Measurements from ENCODE around the gene IL34. TPM values are rescaled to one million over a fixed set of nuclear protein-coding genes. Genes with fewer than 3 reads are reported as not detected.

IL34 gene
- total RNA-seq, 1 donor from 2014 or later = 0.47 TPM

GRCh38 chr16:70674221-70675014 is 28.1 kb downstream of the IL34 start:
- no peak overlapping the region for H3K27ac Mint-ChIP-seq (ENCODE audit: unreplicated experiment)
- H3K4me3 Mint-ChIP-seq = no peak overlapping the region
- no peak for TF ChIP-seq CTCF (conservative IDR thresholded peaks at IDR 0.05)
- no peak for DNase-seq (ENCODE audit: low read depth, low spot score)
- no peaks in the 10 kb centered on the region for H3K27me3 Mint-ChIP-seq (ENCODE audit: low read depth)
- H3K36me3 Mint-ChIP-seq (ENCODE audit: low read depth) = peaks cover 18% of the 10 kb centered on the region
- H3K9me3 Mint-ChIP-seq = peaks cover 5% of the 10 kb centered on the region
- H3K4me1 Mint-ChIP-seq = no peaks in the 10 kb centered on the region

GRCh38 chr16:70675851-70676513 is 29.6 kb downstream of the IL34 start:
- H3K4me3 Mint-ChIP-seq = no peak overlapping the region
- peaks cover 6% of the 10 kb centered on the region for H3K36me3 Mint-ChIP-seq (ENCODE audit: low read depth)
- no peaks in the 10 kb centered on the region for H3K27me3 Mint-ChIP-seq (ENCODE audit: low read depth)
- H3K4me1 Mint-ChIP-seq = peaks cover 2% of the 10 kb centered on the region
- TF ChIP-seq CTCF (conservative IDR thresholded peaks at IDR 0.05) = no peak
- no peak overlapping the region for H3K27ac Mint-ChIP-seq (ENCODE audit: unreplicated experiment)
- no peaks in the 10 kb centered on the region for H3K9me3 Mint-ChIP-seq
- no peak for DNase-seq (ENCODE audit: low read depth, low spot score)

- no peak overlapping the region for H3K27ac Mint-ChIP-seq (ENCODE audit: unreplicated experiment)
- no peaks in the 10 kb centered on the region for H3K9me3 Mint-ChIP-seq
- H3K36me3 Mint-ChIP-seq (ENCODE audit: low read depth) = peaks cover 3% of the 10 kb centered on the region
- H3K4me3 Mint-ChIP-seq = no peak overlapping the region
- DNase-seq (ENCODE audit: low read depth, low spot score) = no peak
- no peaks in the 10 kb centered on the region for H3K27me3 Mint-ChIP-seq (ENCODE audit: low read depth)
- H3K4me1 Mint-ChIP-seq = peaks cover 4% of the 10 kb centered on the region
- TF ChIP-seq CTCF (conservative IDR thresholded peaks at IDR 0.05) = no peak
These were observed 30.5 kb downstream of the IL34 start for GRCh38 chr16:70676675-70677498.

- no peak overlapping the region for H3K27ac Mint-ChIP-seq (ENCODE audit: unreplicated experiment)
- H3K36me3 Mint-ChIP-seq (ENCODE audit: low read depth) = peaks cover 3% of the 10 kb centered on the region
These were observed 31.3 kb downstream of the IL34 start for GRCh38 chr16:70677499-70678120.

More at GRCh38 chr16:70677499-70678120, 31.3 kb downstream of the IL34 start:
- Mint-ChIP-seq H3K9me3 (no peaks in the 10 kb centered on the region), H3K4me1 (peaks cover 8% of the 10 kb centered on the region), H3K4me3 (no peak overlapping the region), H3K27me3 (ENCODE audit: low read depth) (no peaks in the 10 kb centered on the region)
- TF ChIP-seq CTCF (conservative IDR thresholded peaks at IDR 0.05) = no peak
- DNase-seq (ENCODE audit: low read depth, low spot score) = no peak

All from neural crest cell (in vitro differentiated cells).